Gastroesophageal sphincter (tissue), 4 donors: ENCODE data around the gene ECE2. TPM values are rescaled to one million over a fixed set of nuclear protein-coding genes. Genes with fewer than 3 reads are reported as not detected.
A peak's percentile ranks its signal among the peaks of the same experiment; 100 is the strongest.

Experiments
- ATAC-seq: fragments of 150-250 bp; one replicate; pipeline ENCODE4 v1.9.1; 2016; ENCODE audit warnings: mild to moderate bottlenecking, moderate library complexity
- H3K27ac ChIP-seq, 4 donors: fragments of 200-600 bp; sonication (generic) in 3 of 4; 1 replicate in 3 of 4; 2 replicates in 1 of 4; pipeline ENCODE4 v1.5.1; 2016 to 2019
- H3K27me3 ChIP-seq: fragments of 200-600 bp; sonication (generic); one replicate; pipeline ENCODE4 v1.5.1; 2019
- H3K36me3 ChIP-seq, 2 donors: fragments of 200-600 bp; sonication (generic); one replicate each; pipeline ENCODE4 v1.5.1; 2019; ENCODE audit warnings: control low read depth in 1 of 2
- H3K4me1 ChIP-seq, 3 donors: fragments of 200-600 bp; sonication (generic); 1 replicate in 2 of 3; 2 replicates in 1 of 3; pipeline ENCODE4 v1.5.1; 2016 to 2019; ENCODE audit warnings: control low read depth in 2 of 3
- H3K4me3 ChIP-seq, 2 donors: fragments of 200-600 bp; sonication (generic); one replicate each; pipeline ENCODE4 v1.5.1; 2019; ENCODE audit warnings: mild to moderate bottlenecking in 1 of 2, moderate library complexity in 1 of 2
- H3K9me3 ChIP-seq, 3 donors: fragments of 200-600 bp; sonication (generic); one replicate each; pipeline ENCODE4 v1.5.1; 2017 to 2019; ENCODE audit warnings: control low read depth in 2 of 3
- CTCF ChIP-seq, 4 experiments: fragments of 200-600 bp in 2 of 4; fragments of 450-650 bp in 2 of 4; sonication (generic) in 1 of 4; IDR thresholded peaks; one replicate each; pipeline ENCODE4 v1.5.1; 2017 to 2019; ENCODE audit warnings: antibody characterized with exemption in 4 of 4, mild to moderate bottlenecking in 2 of 4, moderate library complexity in 2 of 4
- EP300 ChIP-seq: sonication (generic); formaldehyde crosslinking; IDR thresholded peaks from one replicate; pipeline ENCODE4 v1.6.1; 2017; ENCODE audit warnings: antibody characterized with exemption, mild to moderate bottlenecking
- POLR2A ChIP-seq, 2 donors: fragments of 450-650 bp; IDR thresholded peaks; one replicate each; pipeline ENCODE4 v1.6.1; 2017; ENCODE audit warnings: antibody characterized with exemption in 2 of 2, mild to moderate bottlenecking in 2 of 2, moderate library complexity in 1 of 2
- POLR2AphosphoS5 ChIP-seq: sonication (generic); formaldehyde crosslinking; IDR thresholded peaks from one replicate; pipeline ENCODE4 v1.6.1; 2017; ENCODE audit warnings: antibody characterized with exemption
- WGBS, 2 donors: methylation state at CpG; one replicate each; pipeline ENCODE4 v1.1.5; 2018; ENCODE audit warnings: low coverage in 1 of 2; 5-methylcytosine and 5-hydroxymethylcytosine counted together
- total RNA-seq, 4 donors: library from RNA; depleted of rRNA; stranded (reverse); fragments of >200 nt; gene quantifications; one replicate each; pipeline ENCODE4 v1.1.0, GENCODE V29; 2016

Gene ECE2
- total RNA-seq, 4 donors from 2014 or later, result 0.12 to 0.67 (median 0.52) TPM

- peaks cover 0 to 53% (median 33%) of the 10 kb centered on the region in 3 donors for H3K4me1 ChIP-seq
- H3K36me3 ChIP-seq, result peaks cover 0 to 20% of the 10 kb centered on the region in 2 donors
- no peak for TF ChIP-seq EP300
- TF ChIP-seq CTCF (IDR thresholded peaks at IDR 0.05), result no peak
- TF ChIP-seq POLR2A (IDR thresholded peaks at IDR 0.05), result peak; percentile 52 to 56
- peak; percentile 96 for TF ChIP-seq POLR2AphosphoS5
- peak; percentile 84 for ATAC-seq
- peak overlapping the region; percentile 53 to 86 for H3K4me3 ChIP-seq
- H3K9me3 ChIP-seq, result no peaks in the 10 kb centered on the region
- no CpG with 5 or more reads among the region's 89 CpGs for WGBS, 2 donors
- peak overlapping the region; percentile 81 to 100 (median 96) for H3K27ac ChIP-seq
- no peaks in the 10 kb centered on the region for H3K27me3 ChIP-seq
Observed at GRCh38 chr3:184314700-184315542, 39.1 kb downstream of the ECE2 start.

- Histone ChIP-seq H3K4me1 (peaks cover 3 to 59% (median 37%) of the 10 kb centered on the region in 3 donors), H3K36me3 (peaks cover 0 to 24% of the 10 kb centered on the region in 2 donors), H3K27me3 (no peaks in the 10 kb centered on the region), H3K4me3 (peak overlapping the region; percentile 53 to 86), H3K27ac (peak overlapping the region; percentile 81 to 100 (median 96)), H3K9me3 (no peaks in the 10 kb centered on the region)
- WGBS, 2 donors, result 7% methylated on average over 2 of the region's 6 CpGs; no CpG with 5 or more reads in 1 of the 2 donors
- TF ChIP-seq POLR2AphosphoS5 (no peak), CTCF (IDR thresholded peaks at IDR 0.05) (no peak), EP300 (no peak), POLR2A (IDR thresholded peaks at IDR 0.05) (no peak)
- no peak for ATAC-seq
Observed at GRCh38 chr3:184315543-184315867, 39.7 kb downstream of the ECE2 start.

- WGBS, 2 donors, result 20 to 33% methylated on average over 5 to 6 of the region's 16 CpGs
- Histone ChIP-seq H3K4me3 (peak overlapping the region; percentile 53 to 86), H3K4me1 (peaks cover 3 to 65% (median 43%) of the 10 kb centered on the region in 3 donors), H3K27ac (peak overlapping the region; percentile 81 to 100 (median 96)), H3K27me3 (no peaks in the 10 kb centered on the region), H3K36me3 (peaks cover 0 to 30% of the 10 kb centered on the region in 2 donors), H3K9me3 (no peaks in the 10 kb centered on the region)
- TF ChIP-seq EP300, result no peak
- TF ChIP-seq CTCF (IDR thresholded peaks at IDR 0.05), result no peak
- no peak for TF ChIP-seq POLR2AphosphoS5
- no peak for TF ChIP-seq POLR2A (IDR thresholded peaks at IDR 0.05)
- no peak for ATAC-seq
Observed at GRCh38 chr3:184315871-184316661, 40.2 kb downstream of the ECE2 start.

- WGBS, 2 donors, result 60 to 70% methylated on average over 6 of the region's 7 CpGs
- ATAC-seq, result no peak
- H3K4me1 ChIP-seq, result peaks cover 3 to 72% (median 48%) of the 10 kb centered on the region in 3 donors
Observed at GRCh38 chr3:184316792-184317191, 41.0 kb downstream of the ECE2 start.

More at GRCh38 chr3:184316792-184317191, 41.0 kb downstream of the ECE2 start:
- no peak for TF ChIP-seq CTCF (IDR thresholded peaks at IDR 0.05)
- H3K36me3 ChIP-seq, result peaks cover 0 to 37% of the 10 kb centered on the region in 2 donors
- H3K27ac ChIP-seq, result peak overlapping the region in 3 of 4 donors; percentile 93 to 100 (median 99)
- no peaks in the 10 kb centered on the region for H3K9me3 ChIP-seq
- H3K27me3 ChIP-seq, result no peaks in the 10 kb centered on the region
- H3K4me3 ChIP-seq, result peak overlapping the region; percentile 53 to 86
